GM12891 (cell line): ENCODE measurements around the gene KCNG3.

Experiments used
- DNase-seq: peaks from one replicate; pipeline ENCODE4 v3.0.0; 2011; ENCODE audit warnings: low spot score; ENCODE audit not compliant: insufficient read length
- FAIRE-seq: peaks from 2 replicates; lab custom pipeline; 2011; peaks lifted over from hg19 to GRCh38; lab: Jason Lieb, UNC
- PAX5 ChIP-seq: IDR thresholded peaks from 2 replicates; pipeline ENCODE4 v1.6.1; 2011; ENCODE audit warnings: low read length, moderate library complexity, mild to moderate bottlenecking; ENCODE audit not compliant: insufficient read depth, severe bottlenecking
- POLR2A ChIP-seq: IDR thresholded peaks from 2 replicates; pipeline ENCODE4 v1.6.1; 2011; ENCODE audit warnings: low read depth, low read length, control low read depth
- POLR2AphosphoS5 ChIP-seq: IDR thresholded peaks from 2 replicates; pipeline ENCODE4 v1.6.1; 2011; ENCODE audit warnings: low read depth, low read length, control low read depth
- POU2F2 ChIP-seq: IDR thresholded peaks from 2 replicates; pipeline ENCODE4 v1.6.1; 2011; ENCODE audit warnings: low read depth, mild to moderate bottlenecking, control low read depth, low read length, moderate library complexity
- SPI1 ChIP-seq: IDR thresholded peaks from 2 replicates; pipeline ENCODE4 v1.6.1; 2011; ENCODE audit warnings: low read depth, low read length, control low read depth
- TAF1 ChIP-seq: IDR thresholded peaks from 2 replicates; pipeline ENCODE4 v1.6.1; 2011; ENCODE audit warnings: low read depth, low read length, control low read depth

Gene KCNG3

DNA sequence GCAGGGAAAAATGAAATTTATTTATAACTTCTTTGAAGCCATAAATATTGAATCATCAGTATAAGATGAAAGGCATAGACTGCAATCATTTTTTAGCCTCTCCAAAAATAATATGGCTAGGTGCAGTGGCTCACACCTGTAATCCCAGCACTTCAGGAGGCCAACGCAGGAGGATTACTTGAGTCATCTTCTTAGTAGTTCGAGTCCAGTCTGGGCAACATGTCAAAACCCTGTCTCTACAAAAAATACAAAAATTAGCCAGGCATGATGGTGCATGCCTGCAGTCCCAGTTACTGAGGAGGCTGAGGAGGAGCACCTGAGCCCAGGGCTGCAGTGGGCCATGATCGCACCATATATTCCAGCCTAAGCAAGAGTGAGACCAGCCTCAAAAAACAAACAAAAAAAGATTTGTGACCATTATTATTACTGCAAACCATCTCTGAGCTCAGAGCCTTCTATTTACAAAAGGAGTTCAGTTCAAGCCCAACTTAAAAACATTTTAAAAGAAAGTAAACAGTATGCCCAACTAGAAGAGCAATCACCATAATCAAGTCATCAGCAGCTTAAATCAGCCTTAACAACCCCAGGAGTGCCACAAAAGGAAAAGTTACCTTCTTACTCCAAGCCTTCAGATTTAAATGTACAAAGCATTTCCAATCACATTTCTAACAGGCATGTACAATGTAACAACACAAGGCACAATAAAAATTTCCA is 37.5 kb downstream of the KCNG3 start:
- FAIRE-seq, result no peak
- TF ChIP-seq POU2F2 (no peak), PAX5 (no peak), TAF1 (no peak), SPI1 (no peak), POLR2A (no peak), POLR2AphosphoS5 (no peak)

GRCh38 chr2:42452545-42452944 is 41.2 kb downstream of the KCNG3 start:
- TF ChIP-seq POLR2AphosphoS5, result no peak
- TF ChIP-seq TAF1, result no peak
- TF ChIP-seq POLR2A, result no peak
- no peak for TF ChIP-seq PAX5
- no peak for TF ChIP-seq SPI1
- no peak for TF ChIP-seq POU2F2
- DNase-seq (no peak), FAIRE-seq (no peak)

More for the DNA sequence above, 37.5 kb downstream of the KCNG3 start:
- DNase-seq, result no peak

- TF ChIP-seq TAF1 (no peak), POLR2A (no peak), POU2F2 (no peak), SPI1 (no peak), PAX5 (no peak), POLR2AphosphoS5 (no peak)
- no peak for FAIRE-seq
- no peak for DNase-seq
Observed at GRCh38 chr2:42450136-42450535, 43.6 kb downstream of the KCNG3 start.

- DNase-seq, result no peak
- TF ChIP-seq PAX5 (no peak), POLR2A (no peak), SPI1 (no peak), TAF1 (no peak), POU2F2 (no peak), POLR2AphosphoS5 (no peak)
- FAIRE-seq, result no peak
Observed at GRCh38 chr2:42449163-42450087, 44.4 kb downstream of the KCNG3 start.

- no peak for FAIRE-seq
- no peak for TF ChIP-seq POLR2AphosphoS5
- no peak for TF ChIP-seq TAF1
- no peak for TF ChIP-seq POU2F2
- no peak for TF ChIP-seq SPI1
- TF ChIP-seq POLR2A, result no peak
- no peak for TF ChIP-seq PAX5
Observed at GRCh38 chr2:42448163-42448562, 45.6 kb downstream of the KCNG3 start.

DNA sequence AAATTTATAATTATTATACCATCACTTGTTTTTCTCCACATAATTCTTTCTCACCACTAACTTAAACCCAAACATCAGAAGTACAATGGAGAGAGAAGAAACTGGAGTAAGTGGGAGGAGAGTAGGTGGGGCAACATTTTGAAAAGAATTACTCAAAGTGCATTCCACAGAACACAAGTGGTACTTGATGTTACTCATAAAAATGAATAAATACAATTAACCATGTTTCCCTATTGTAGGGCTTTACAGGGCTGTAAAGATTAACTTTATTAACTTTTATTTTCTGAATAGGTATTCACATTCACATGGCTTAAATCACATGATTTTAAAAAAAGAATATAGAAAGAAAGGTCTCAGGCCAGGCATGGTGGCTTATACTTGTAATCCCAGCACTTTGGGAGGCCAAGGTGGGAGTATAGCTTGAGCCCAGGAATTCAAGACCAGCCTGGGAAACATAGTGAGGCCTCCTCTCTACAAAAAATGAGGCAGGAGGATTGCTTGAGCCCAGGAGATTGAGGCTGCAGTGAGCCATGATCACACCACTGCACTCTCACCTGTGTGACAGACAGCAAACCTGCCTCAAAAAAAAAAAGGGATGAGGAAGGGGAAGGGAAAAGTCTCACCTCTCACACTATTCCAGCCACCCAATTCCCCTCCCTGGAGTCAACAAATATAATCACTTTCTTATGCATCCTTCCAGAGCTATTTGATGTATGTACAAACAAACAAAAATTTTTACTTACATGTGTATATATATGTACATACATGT is 47.1 kb downstream of the KCNG3 start:
- DNase-seq, result no peak

More at GRCh38 chr2:42448163-42448562, 45.6 kb downstream of the KCNG3 start:
- no peak for DNase-seq

DNA sequence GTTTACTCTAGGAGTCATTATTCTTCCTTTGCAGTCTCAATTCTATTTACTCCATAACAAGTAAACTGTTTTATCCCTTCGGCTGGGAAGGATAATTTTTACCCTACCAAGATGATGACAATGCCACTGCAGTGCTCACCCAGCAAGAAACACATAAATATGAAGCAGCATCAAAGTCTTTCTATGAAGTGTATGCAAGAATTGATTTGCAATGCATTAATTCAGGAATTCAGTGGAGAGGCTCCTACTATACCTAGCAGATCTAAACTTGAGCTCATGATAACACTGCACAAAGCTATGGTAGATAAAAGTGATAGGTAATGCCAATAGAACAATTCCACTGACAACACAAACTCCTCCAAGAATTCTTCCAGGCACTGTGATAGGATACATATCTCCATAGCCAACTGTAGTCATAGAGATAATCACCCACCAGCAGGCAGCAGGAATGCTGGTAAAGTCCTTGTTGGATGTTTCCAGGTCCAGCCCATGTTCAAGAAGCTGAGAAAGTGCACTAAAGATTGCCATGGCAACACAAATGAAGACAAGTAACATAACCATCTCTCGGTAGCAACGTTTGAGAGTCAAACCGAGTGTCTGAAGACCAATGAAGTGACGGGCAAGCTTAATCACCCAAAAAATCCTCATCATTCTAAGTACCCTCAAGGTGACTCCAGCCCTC is 49.9 kb downstream of the KCNG3 start:
- TF ChIP-seq TAF1, result no peak
- TF ChIP-seq SPI1, result no peak
- no peak for TF ChIP-seq POU2F2
- no peak for TF ChIP-seq POLR2AphosphoS5
- TF ChIP-seq POLR2A, result no peak
- TF ChIP-seq PAX5, result no peak
- no peak for FAIRE-seq

More for the DNA sequence above, 47.1 kb downstream of the KCNG3 start:
- no peak for TF ChIP-seq PAX5
- no peak for TF ChIP-seq TAF1
- no peak for TF ChIP-seq POU2F2
- no peak for TF ChIP-seq SPI1
- TF ChIP-seq POLR2AphosphoS5, result no peak
- no peak for TF ChIP-seq POLR2A
- FAIRE-seq, result no peak

DNA sequence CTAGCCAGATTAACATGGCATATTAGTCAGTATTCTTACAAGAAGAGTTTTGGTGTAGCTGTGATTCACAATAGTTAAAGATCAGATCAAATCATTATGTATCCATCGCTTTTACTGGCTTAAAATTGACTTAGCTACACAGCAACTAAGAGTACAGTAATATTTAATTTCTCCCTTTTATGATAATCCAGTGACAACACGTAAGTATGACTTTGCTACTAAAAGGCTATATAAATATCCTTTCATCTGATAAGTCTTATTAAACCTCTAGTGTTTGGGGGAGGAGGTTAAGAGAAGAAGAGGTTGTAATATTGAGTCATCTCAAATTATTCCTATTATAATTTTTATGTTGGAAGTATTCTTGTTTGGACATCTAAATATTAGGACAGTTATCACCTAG is 51.0 kb downstream of the KCNG3 start:
- TF ChIP-seq TAF1 (no peak), POU2F2 (no peak), POLR2A (no peak), PAX5 (no peak), SPI1 (no peak), POLR2AphosphoS5 (no peak)
- FAIRE-seq (no peak), DNase-seq (no peak)

More for the DNA sequence above, 49.9 kb downstream of the KCNG3 start:
- DNase-seq, result no peak
